ENCODE results near the gene CDC73. TPM values are rescaled to one million over a fixed set of nuclear protein-coding genes. Genes with fewer than 3 reads are reported as not detected.

CDC73 gene
- total and polyA plus RNA-seq, 9 of the 15 experiments (the other 6 are each of a cell fraction or from before 2014, with no cell fraction given): 19.0 to 61.7 (median 30.1) TPM

DNA sequence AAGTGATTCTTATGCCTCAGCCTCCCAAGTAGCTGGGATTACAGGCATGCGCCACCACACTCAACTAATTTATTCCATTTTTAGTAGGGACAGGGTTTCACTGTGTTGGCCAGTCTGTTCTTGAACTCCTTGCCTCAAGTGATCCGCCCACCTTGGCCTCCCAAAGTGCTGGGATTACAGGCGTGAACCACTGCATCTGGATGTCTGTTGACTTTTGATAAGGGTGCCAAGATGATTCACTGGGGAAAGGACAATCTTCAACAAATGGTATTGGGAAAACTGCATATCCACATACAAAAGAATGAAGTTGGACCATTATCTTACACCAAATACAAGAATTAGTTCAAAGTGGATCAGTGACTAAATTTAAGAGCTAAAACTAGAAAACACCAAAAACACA is 42.6 kb upstream of the CDC73 start (continued):
- TF ChIP-seq ZNF274 (IDR thresholded peaks at IDR 0.05; ENCODE audit: borderline replicate concordance, low read depth, low read length): no peak
- TF ChIP-seq MTA2 (IDR thresholded peaks at IDR 0.05; ENCODE audit: low read depth): peak; percentile 26; the same call in 1 of the 2 replicates
- TF ChIP-seq, protein P1, sequence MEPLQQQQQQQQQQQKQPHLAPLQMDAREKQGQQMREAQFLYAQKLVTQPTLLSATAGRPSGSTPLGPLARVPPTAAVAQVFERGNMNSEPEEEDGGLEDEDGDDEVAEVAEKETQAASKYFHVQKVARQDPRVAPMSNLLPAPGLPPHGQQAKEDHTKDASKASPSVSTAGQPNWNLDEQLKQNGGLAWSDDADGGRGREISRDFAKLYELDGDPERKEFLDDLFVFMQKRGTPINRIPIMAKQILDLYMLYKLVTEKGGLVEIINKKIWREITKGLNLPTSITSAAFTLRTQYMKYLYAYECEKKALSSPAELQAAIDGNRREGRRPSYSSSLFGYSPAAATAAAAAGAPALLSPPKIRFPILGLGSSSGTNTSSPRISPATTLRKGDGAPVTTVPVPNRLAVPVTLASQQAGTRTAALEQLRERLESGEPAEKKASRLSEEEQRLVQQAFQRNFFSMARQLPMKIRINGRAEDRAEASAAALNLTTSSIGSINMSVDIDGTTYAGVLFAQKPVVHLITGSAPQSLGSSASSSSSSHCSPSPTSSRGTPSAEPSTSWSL (CRISPR knock-in tag; IDR thresholded peaks at IDR 0.05; ENCODE audit: borderline replicate concordance): no peak
- TF ChIP-seq EGR1 (conservative IDR thresholded peaks at IDR 0.05): peak; percentile 82
- TF ChIP-seq KDM4B (IDR thresholded peaks at IDR 0.05; ENCODE audit: borderline replicate concordance in 2 of 2, low read depth in 1 of 2): no peak
- no peak for TF ChIP-seq HNRNPLL (IDR thresholded peaks at IDR 0.05; ENCODE audit: low read depth, low read length, poor library complexity, severe bottlenecking)
- TF ChIP-seq, protein P2, sequence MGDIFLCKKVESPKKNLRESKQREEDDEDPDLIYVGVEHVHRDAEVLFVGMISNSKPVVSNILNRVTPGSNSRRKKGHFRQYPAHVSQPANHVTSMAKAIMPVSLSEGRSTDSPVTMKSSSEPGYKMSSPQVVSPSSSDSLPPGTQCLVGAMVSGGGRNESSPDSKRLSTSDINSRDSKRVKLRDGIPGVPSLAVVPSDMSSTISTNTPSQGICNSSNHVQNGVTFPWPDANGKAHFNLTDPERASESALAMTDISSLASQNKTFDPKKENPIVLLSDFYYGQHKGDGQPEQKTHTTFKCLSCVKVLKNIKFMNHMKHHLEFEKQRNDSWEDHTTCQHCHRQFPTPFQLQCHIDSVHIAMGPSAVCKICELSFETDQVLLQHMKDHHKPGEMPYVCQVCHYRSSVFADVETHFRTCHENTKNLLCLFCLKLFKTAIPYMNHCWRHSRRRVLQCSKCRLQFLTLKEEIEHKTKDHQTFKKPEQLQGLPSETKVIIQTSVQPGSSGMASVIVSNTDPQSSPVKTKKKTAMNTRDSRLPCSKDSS (IDR thresholded peaks at IDR 0.05; ENCODE audit: low read depth, partially characterized antibody): no peak
- no peak for TF ChIP-seq PCBP2 (IDR thresholded peaks at IDR 0.05; ENCODE audit: low read depth, low read length, poor library complexity, severe bottlenecking)
- TF ChIP-seq TEAD4 (IDR thresholded peaks at IDR 0.05; ENCODE audit: low read length): peak; percentile 53; the same call in 1 of the 2 replicates
- no peak for TF ChIP-seq TEAD4 (CRISPR knock-in tag; IDR thresholded peaks at IDR 0.05; ENCODE audit: borderline replicate concordance)
- no peak for TF ChIP-seq CREBBP (IDR thresholded peaks at IDR 0.05; ENCODE audit: low read depth, low read length)
- no peak for TF ChIP-seq KDM5B (IDR thresholded peaks at IDR 0.05; ENCODE audit: insufficient replicate concordance, low read depth, low read length)
- no peak for TF ChIP-seq HNRNPH1 (optimal IDR thresholded peaks at IDR 0.05; ENCODE audit: low read depth, low read length)
- no peak for TF ChIP-seq ZNF311 (CRISPR knock-in tag; IDR thresholded peaks at IDR 0.05)
- no peak for TF ChIP-seq ARID2 (IDR thresholded peaks at IDR 0.05)
- TF ChIP-seq TCF3 (CRISPR knock-in tag; IDR thresholded peaks at IDR 0.05): peak; percentile 86
- no peak for TF ChIP-seq CAMTA2 (CRISPR knock-in tag; conservative IDR thresholded peaks at IDR 0.05)
- no peak for TF ChIP-seq TBP (optimal IDR thresholded peaks at IDR 0.05; ENCODE audit: low read depth, low read length)
- peak; percentile 23; the same call in 1 of the 2 replicates for TF ChIP-seq BCOR (IDR thresholded peaks at IDR 0.05)
- TF ChIP-seq EP300 (IDR thresholded peaks at IDR 0.05; ENCODE audit: low read length): peak; percentile 20; the same call in 1 of the 2 replicates
- TF ChIP-seq STAT5A (IDR thresholded peaks at IDR 0.05; ENCODE audit: borderline replicate concordance, low read length): 0 out of 2 replicates have a peak, but pooled peaks have one; percentile 23
- TF ChIP-seq ZKSCAN1 (IDR thresholded peaks at IDR 0.05; ENCODE audit: low read depth, low read length): no peak
- TF ChIP-seq, protein P3, sequence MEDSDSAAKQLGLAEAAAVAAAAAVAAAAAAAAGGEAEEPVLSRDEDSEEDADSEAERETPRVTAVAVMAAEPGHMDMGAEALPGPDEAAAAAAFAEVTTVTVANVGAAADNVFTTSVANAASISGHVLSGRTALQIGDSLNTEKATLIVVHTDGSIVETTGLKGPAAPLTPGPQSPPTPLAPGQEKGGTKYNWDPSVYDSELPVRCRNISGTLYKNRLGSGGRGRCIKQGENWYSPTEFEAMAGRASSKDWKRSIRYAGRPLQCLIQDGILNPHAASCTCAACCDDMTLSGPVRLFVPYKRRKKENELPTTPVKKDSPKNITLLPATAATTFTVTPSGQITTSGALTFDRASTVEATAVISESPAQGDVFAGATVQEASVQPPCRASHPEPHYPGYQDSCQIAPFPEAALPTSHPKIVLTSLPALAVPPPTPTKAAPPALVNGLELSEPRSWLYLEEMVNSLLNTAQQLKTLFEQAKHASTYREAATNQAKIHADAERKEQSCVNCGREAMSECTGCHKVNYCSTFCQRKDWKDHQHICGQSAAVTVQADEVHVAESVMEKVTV (CRISPR knock-in tag; IDR thresholded peaks at IDR 0.05): no peak
- TF ChIP-seq, protein P4, sequence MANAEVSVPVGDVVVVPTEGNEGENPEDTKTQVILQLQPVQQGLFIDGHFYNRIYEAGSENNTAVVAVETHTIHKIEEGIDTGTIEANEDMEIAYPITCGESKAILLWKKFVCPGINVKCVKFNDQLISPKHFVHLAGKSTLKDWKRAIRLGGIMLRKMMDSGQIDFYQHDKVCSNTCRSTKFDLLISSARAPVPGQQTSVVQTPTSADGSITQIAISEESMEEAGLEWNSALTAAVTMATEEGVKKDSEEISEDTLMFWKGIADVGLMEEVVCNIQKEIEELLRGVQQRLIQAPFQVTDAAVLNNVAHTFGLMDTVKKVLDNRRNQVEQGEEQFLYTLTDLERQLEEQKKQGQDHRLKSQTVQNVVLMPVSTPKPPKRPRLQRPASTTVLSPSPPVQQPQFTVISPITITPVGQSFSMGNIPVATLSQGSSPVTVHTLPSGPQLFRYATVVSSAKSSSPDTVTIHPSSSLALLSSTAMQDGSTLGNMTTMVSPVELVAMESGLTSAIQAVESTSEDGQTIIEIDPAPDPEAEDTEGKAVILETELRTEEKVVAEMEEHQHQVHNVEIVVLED (CRISPR knock-in tag; IDR thresholded peaks at IDR 0.05): no peak
- no peak for TF ChIP-seq L3MBTL2 (IDR thresholded peaks at IDR 0.05)
